NCI-H2196 treated with DMSO at 0.1 percent for 48 hours (cell line): ENCODE results near the gene CLIC1.

Source experiments
- DNase-seq: peaks from one replicate; lab custom pipeline; 2025; ENCODE audit not compliant: unreplicated experiment; lab: John Stamatoyannopoulos, UW

The CLIC1 gene

DNA sequence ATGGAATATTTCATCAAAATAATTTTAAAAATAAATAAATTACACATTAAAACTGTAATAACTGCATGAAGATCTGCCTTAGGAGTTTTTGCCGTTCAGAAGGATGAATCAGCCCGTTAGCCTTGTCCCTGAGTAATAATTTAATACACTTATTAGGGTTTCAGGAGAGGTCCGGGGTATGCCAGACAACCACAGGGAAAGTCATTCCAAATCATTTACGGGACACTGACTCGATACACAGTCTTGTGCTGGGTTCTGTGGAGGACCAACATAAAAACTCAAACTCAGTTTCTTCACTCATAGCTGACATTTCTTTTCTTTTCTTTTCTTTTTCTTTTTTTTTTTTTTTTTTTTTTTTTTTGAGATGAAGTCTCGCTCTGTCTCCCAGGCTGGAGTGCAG lies 30.4 kb downstream of the CLIC1 start:
- no peak for DNase-seq

DNA sequence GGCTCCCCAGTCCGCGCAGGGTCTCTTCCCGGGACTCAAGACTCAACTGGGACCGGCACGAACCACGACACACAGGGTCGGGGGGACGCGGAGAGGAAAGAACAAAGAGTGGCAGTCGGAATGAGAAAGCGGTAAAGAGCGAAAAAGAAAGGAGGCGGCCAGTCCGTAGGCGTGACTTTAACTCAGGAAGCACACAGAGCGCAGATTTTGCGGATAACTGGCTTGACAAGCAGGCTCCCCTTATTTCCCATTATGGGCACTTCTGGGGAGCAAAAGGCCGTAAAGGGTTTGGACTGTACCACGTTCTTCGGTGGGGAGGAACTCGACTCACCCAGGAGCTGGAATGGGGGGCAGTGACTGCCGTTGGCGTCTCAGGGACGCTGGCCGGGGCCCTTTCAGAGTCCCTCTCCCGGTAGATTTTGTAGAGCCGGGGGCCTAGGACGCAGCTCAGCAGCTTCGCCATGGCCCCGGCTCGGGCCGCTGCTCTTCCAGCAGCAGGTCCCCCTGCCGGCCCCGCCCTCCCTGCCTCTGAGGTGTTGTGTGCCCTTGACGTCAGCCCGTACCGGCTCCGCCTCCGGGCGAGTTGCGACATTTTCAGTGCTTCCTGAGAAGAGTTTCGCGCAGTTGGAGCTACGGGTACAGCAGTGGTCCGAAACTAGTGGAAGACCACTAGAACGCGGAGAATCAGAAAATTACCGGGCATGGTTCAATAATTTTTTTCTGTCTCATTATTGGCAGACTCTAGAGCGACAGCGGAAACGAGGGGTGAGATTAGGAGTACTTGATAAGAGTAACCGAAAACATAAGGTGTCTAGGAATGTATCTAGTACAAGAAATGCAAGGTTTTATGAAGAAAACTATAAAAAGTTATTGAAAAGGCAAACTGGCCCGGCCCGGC lies 33.3 kb downstream of the CLIC1 start, which contains the start of gene ABHD16A:
ABHD16A (minus strand) TSS at position 506 of the 898 bp plus-strand sequence; CDS start at position 463, 43 bp downstream.
- DNase-seq = peak; percentile 88

DNA sequence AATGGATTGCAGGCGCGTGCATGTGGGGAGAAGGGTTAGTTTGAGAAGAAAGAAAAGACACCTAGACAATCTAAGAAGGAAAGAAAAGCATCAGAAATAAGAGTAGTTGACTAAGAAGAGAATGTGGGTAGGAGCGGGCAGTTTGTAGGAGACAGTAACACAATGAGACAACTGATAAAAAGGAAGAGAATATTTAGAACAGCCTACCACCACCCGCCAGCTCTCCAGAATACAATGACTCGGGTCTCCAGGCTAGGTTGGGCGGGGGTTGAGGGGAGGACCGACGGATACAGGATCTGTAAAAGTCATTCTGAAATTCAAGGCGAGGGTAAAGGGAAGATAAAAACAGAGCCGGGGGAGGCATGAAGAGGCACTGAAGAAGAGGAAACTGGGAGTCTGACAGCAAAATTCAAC lies 33.9 kb downstream of the CLIC1 start:
- DNase-seq = no peak

GRCh38 chr6:31701666-31702404 lies 34.5 kb downstream of the CLIC1 start:
- DNase-seq = peak; percentile 37

GRCh38 chr6:31700740-31701401 lies 35.5 kb downstream of the CLIC1 start:
- no peak for DNase-seq

- no peak for DNase-seq
Observed at GRCh38 chr6:31697555-31697954, 38.8 kb downstream of the CLIC1 start.

- no peak for DNase-seq
Observed at GRCh38 chr6:31693535-31693934, 42.8 kb downstream of the CLIC1 start.

DNA sequence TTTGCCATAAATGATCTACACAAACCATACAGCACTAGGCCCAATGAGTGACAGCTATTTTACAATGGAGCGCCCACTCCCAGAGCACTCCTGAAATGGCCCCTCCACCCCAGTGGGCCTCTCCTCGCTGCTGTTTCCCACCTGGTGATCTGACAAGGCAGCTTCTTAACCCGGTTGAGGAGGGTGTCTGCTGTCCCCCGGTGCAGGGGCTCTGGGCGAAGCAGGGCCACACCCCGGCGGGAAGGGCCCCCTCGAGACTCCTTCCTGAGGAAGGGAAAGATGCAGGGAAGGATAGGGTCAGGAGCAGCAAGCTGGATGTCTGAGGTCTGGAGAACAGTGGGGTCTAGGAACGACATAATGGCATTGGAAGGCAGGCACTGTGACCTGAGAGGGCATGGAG lies 43.4 kb downstream of the CLIC1 start:
- DNase-seq = no peak

GRCh38 chr6:31692353-31692752 lies 44.0 kb downstream of the CLIC1 start:
- no peak for DNase-seq

DNA sequence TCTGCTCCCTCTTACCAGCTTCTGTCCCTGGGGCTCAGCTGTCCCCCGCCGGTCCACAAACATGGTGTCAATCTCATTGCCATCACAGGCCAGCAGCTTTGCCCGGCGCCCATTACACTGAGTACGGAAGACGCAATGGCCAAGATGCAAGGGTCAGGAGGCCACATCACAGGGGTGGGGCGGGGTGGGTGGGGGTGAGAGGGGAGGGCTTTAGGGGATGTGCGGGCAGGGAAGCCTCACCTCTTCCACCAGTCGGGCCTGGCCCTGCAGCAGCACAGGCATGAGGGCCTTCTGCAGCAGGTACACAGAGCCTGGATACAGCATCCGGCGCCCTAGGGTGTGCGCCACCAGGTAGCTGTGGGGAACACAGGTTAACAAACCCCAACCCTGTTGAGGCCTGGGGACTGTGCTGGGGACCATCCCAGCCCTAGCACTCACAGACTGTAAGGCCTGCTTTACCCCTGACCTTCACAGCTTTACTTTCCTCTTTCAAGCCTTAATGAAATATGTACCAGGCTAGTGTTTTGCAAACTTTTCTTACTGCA lies 44.7 kb downstream of the CLIC1 start:
- no peak for DNase-seq

GRCh38 chr6:31691078-31691463 lies 45.3 kb downstream of the CLIC1 start:
- no peak for DNase-seq

DNA sequence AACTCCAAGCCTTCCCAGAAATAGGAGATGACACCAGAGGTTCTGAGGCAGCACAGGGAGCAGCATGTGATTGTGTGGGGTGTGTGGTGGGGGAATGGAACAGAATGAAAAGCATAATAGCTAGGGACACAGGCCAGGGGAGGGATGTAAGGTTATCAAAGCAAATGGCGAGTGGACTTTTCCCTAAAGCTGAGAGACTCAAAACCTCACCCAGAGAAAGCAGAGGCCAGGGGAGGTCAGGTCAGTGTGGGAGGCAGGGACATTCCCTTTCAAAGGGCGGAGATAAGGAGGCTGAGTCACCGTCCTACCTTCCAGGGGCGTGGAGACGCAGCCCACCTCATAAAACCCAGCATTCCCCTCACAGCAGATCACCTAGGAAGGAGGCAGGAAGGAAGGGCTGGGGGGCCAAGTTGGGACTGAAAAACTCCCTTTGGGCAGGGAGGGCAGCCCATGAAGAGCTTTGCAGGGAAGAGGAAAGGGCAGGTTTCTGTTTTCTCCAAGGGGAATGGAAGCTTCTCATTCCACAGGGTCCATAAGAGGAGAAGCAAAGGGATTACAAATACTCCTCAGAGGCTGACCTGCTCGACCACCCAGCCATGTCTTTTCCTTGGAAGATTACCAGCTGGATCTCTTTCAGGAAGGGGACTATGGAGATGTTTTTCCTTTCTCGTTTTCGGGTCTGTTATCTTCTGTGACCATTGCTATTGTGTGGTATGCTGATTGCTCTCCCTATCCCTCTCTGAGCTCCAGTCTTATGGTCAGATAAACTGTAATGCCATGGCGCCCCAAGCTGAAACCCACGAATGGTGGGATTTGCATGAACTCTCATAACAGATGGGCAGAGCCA lies 45.9 kb downstream of the CLIC1 start:
- DNase-seq = no peak

GRCh38 chr6:31689249-31690110 lies 46.9 kb downstream of the CLIC1 start:
- no peak for DNase-seq

- DNase-seq = no peak
Observed at GRCh38 chr6:31687860-31688693, 48.3 kb downstream of the CLIC1 start.

DNA sequence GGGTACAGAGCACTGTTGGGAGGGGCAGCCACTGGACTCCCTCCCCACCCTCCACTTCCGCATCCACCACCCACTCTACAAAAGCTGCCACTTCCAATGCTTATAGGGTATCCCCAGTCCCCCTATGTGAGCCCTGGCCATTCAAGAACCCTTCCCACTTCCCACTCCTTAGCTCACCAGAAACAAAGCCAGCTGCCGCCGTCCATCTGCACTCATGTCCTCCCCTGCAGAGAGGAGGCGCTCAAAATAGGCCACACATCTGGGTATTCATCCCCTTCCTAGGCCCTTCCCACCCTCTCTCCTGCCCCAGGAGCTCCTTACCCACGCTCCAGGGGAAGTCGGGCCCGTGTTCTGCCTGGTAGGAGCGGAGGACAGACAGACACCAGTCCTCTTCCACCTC lies 49.0 kb downstream of the CLIC1 start:
- no peak for DNase-seq

GRCh38 chr6:31686483-31686882 lies 49.8 kb downstream of the CLIC1 start:
- DNase-seq = no peak

DNA sequence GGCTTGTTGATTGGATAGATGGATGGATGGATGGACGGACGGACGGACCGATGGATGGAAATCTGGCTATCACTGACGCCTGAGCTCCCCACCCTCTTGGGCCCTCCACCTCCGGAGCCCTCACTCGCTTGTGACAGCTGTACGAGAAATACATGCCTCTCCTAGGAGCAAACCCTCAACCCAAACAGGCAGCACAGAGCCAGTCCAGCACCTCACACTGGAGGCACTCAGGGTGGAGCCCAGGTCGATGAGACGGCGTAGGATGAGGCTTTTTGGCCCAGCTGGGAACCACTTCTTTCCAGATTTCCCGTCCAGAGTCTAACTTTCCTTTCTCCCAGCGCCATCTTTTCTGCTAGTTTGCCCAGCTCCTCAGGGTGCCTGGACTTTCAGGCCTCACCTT lies 52.7 kb downstream of the CLIC1 start:
- no peak for DNase-seq

GRCh38 chr6:31681135-31681671 lies 55.1 kb downstream of the CLIC1 start:
- no peak for DNase-seq
